MCF 10A (cell line): ENCODE data around the gene KLK15. TPM values are rescaled to one million over a fixed set of nuclear protein-coding genes. Genes with fewer than 3 reads are reported as not detected.

ENCODE experiments used
- BruUV-seq: library from RNA; stranded (reverse); fragments of 400-500 nt; replicated peaks from 2 replicates; lab custom pipeline; 2021; lab: Mats Ljungman, UMichigan
- CTCF ChIA-PET: fragments of 300-600 bp; sonication (Branson Sonifier 250); formaldehyde crosslinking; extraction: SDS; loops from one replicate; lab custom pipeline; 2021; ENCODE audit warnings: antibody characterized with exemption, inconsistent platforms; lab: Yijun Ruan, JAX
- POLR2A ChIA-PET: fragments of 300-600, 350-650 bp; sonication (Branson Sonifier 250); formaldehyde crosslinking; extraction: SDS; loops from one replicate; lab custom pipeline; 2020; ENCODE audit warnings: antibody characterized with exemption, inconsistent platforms; lab: Yijun Ruan, JAX
- DNase-seq: peaks from one replicate; pipeline ENCODE4 v3.0.0-alpha.2; 2018; ENCODE audit not compliant: unreplicated experiment
- H3K27ac Mint-ChIP-seq: one replicate; pipeline ENCODE4 v1.8.0; 2022; ENCODE audit warnings: mild to moderate bottlenecking, low read depth, mixed read lengths; ENCODE audit not compliant: unreplicated experiment
- H3K27me3 Mint-ChIP-seq: one replicate; pipeline ENCODE4 v1.8.0; 2022; ENCODE audit warnings: mixed read lengths; ENCODE audit not compliant: insufficient read depth, unreplicated experiment
- H3K36me3 Mint-ChIP-seq: one replicate; pipeline ENCODE4 v1.8.0; 2022; ENCODE audit warnings: mild to moderate bottlenecking, moderate library complexity, mixed read lengths; ENCODE audit not compliant: insufficient read depth, unreplicated experiment
- H3K4me1 Mint-ChIP-seq: one replicate; pipeline ENCODE4 v1.8.0; 2022; ENCODE audit warnings: mixed read lengths; ENCODE audit not compliant: insufficient read depth, unreplicated experiment
- H3K4me3 Mint-ChIP-seq: one replicate; pipeline ENCODE4 v1.8.0; 2022; ENCODE audit warnings: mild to moderate bottlenecking, moderate library complexity, mixed read lengths; ENCODE audit not compliant: unreplicated experiment
- H3K9me3 Mint-ChIP-seq: one replicate; pipeline ENCODE4 v1.8.0; 2022; ENCODE audit warnings: mixed read lengths; ENCODE audit not compliant: unreplicated experiment
- CTCF ChIP-seq: fragments of 200-600 bp; IDR thresholded peaks from one replicate; pipeline ENCODE4 v1.8.0; 2022; ENCODE audit warnings: antibody characterized with exemption, mild to moderate bottlenecking; ENCODE audit not compliant: unreplicated experiment
- intact Hi-C: fragments of 100-400 bp; cut with micrococcal nuclease; formaldehyde crosslinking; loops from 2 replicates; pipeline ENCODE4 v1.14.1; 2022
- total RNA-seq: library from RNA; stranded (reverse); gene quantifications from 2 replicates; pipeline ENCODE4 v1.2.3, GENCODE V29; 2022

Gene KLK15
- total RNA-seq, 1 experiment from 2014 or later = not detected

- no peak for DNase-seq
- TF ChIP-seq CTCF = no peak
- intact Hi-C loops = no loop called here
- ChIA-PET POLR2A (interaction anchor here (1.1 kb wide), 1 partner anchor 423 kb away, joined by 3 read pairs; no protein-coding TSS in a partner anchor), CTCF (interaction anchor here (0.6 to 3.1 kb wide), 5 partner anchors 51 to 423 kb away, joined by 3 to 14 read pairs (median 6); no protein-coding TSS in a partner anchor)
- Mint-ChIP-seq H3K27ac (no peak overlapping the region), H3K9me3 (no peaks in the 10 kb centered on the region), H3K36me3 (no peaks in the 10 kb centered on the region), H3K27me3 (peaks cover 50% of the 10 kb centered on the region), H3K4me3 (no peak overlapping the region), H3K4me1 (peaks cover 6% of the 10 kb centered on the region)
- BruUV-seq = no TSS peak
Measured at GRCh38 chr19:50780753-50781435, 52.5 kb downstream of the KLK15 start.

DNA sequence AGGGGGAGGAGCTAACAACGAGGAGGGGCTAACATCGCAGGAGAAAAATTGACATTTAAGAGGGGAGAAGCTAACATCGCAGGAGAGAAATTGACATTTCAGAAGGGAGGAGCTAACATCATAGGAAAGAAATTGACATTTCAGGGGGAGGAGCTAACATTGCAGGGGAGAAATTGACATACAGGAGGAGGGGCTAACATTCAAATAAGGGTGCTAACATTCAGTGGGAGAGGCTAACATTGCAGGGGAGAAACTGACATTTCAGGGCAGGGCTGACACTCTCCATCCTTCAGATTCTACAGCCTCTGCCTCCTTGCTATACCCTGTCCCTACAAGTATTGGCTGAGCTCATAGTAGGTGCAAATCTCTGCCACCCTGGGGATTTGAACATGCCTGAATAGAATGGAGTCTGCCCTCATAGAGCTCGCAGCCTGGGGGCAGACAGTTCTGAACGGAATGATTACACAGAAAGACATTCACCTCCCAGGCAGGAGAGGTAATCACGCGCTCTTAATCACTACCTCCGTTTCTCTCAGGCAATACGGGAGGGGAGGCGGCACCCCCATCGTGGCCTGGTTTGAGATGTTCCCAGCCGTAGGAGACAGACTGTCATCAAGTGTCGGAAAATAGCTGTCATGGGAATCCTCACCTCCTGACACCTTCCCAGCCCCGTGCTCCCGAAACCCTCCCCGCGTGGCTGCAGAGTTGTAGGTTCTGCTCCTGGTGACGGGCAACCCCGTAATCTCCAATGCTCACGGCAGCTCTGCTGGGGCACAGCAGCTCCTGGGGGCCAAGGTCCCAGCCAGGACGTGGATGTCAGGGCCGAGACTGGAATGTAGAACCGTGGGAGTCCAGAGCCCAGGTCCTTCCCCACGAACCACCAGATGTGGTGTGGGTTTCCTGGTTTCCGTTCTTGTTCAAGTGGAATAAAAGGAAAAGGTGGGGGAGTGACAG is 53.6 kb downstream of the KLK15 start:
- no peak for DNase-seq
- no peak overlapping the region for H3K4me3 Mint-ChIP-seq
- no peaks in the 10 kb centered on the region for H3K36me3 Mint-ChIP-seq
- peaks cover 50% of the 10 kb centered on the region for H3K27me3 Mint-ChIP-seq
- intact Hi-C loops = no loop called here
- H3K9me3 Mint-ChIP-seq = no peaks in the 10 kb centered on the region
- POLR2A ChIA-PET = interaction anchor here (1.5 kb wide), 1 partner anchor 395 kb away, joined by 4 read pairs; the partner anchor contains the start of gene POLD1
- no peak for TF ChIP-seq CTCF
- H3K27ac Mint-ChIP-seq = no peak overlapping the region
- CTCF ChIA-PET = interaction anchor here (0.9 to 3.1 kb wide), 7 partner anchors 110 to 423 kb away, joined by 3 to 14 read pairs (median 6); no protein-coding TSS in a partner anchor
- BruUV-seq = no TSS peak
- H3K4me1 Mint-ChIP-seq = peaks cover 6% of the 10 kb centered on the region

DNA sequence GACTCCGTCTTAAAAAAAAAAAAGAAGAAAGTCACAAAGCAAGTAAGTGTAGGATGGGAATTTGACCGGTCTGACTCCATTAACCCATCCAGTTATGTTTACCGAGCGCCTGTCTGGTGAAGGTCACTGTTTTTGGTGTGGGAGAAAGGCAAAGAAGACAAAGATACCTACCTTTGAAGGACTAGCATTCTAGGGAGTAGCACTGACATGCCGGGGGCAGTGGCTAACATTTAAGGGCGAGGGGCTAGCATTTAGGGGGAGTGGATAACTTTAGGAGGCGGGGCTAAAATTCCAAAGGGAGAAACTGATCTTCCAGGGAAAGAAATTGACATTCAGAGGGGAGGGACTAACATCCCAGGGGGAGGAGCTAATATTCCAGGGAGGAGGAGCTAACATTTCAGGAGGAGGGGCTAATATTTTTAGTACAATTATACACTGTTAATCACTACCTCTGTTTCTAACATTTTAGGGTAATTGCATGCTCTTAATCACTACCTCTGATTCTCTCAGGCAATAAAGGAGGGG is 54.4 kb downstream of the KLK15 start:
- no peak for TF ChIP-seq CTCF
- peaks cover 6% of the 10 kb centered on the region for H3K4me1 Mint-ChIP-seq
- H3K9me3 Mint-ChIP-seq = no peaks in the 10 kb centered on the region
- BruUV-seq = no TSS peak
- intact Hi-C loops = no loop called here
- no peak overlapping the region for H3K27ac Mint-ChIP-seq
- H3K36me3 Mint-ChIP-seq = no peaks in the 10 kb centered on the region
- POLR2A ChIA-PET = interaction anchor here (1.5 kb wide), 1 partner anchor 395 kb away, joined by 4 read pairs; the partner anchor contains the start of gene POLD1
- no peak for DNase-seq
- CTCF ChIA-PET = interaction anchor here (0.9 to 3.1 kb wide), 7 partner anchors 109 to 422 kb away, joined by 3 to 11 read pairs (median 5); no protein-coding TSS in a partner anchor
- peaks cover 50% of the 10 kb centered on the region for H3K27me3 Mint-ChIP-seq
- H3K4me3 Mint-ChIP-seq = no peak overlapping the region
